Mesothelial cell of epicardium (in vitro differentiated cells): ENCODE results near the gene TOR4A. TPM values are rescaled to one million over a fixed set of nuclear protein-coding genes. Genes with fewer than 3 reads are reported as not detected.

ENCODE experiments used
- DNase-seq, 2 experiments: peaks; one replicate each; pipeline ENCODE4 v3.0.0; 2021; ENCODE audit warnings: low spot score in 2 of 2; ENCODE audit not compliant: unreplicated experiment in 2 of 2
- H3K27ac Mint-ChIP-seq: 2 replicates; pipeline ENCODE4 v1.8.0; 2021; ENCODE audit warnings: mixed read lengths
- H3K27me3 Mint-ChIP-seq: 2 replicates; pipeline ENCODE4 v1.8.0; 2021; ENCODE audit warnings: low read depth, mixed read lengths
- H3K36me3 Mint-ChIP-seq: 2 replicates; pipeline ENCODE4 v1.8.0; 2021; ENCODE audit warnings: mixed read lengths
- H3K4me1 Mint-ChIP-seq: 2 replicates; pipeline ENCODE4 v1.8.0; 2021; ENCODE audit warnings: mixed read lengths
- H3K4me3 Mint-ChIP-seq: 2 replicates; pipeline ENCODE4 v1.8.0; 2021; ENCODE audit warnings: mild to moderate bottlenecking, moderate library complexity, mixed read lengths
- H3K9me3 Mint-ChIP-seq: 2 replicates; pipeline ENCODE4 v1.8.0; 2021; ENCODE audit warnings: mixed read lengths
- CTCF ChIP-seq: fragments of 200-600 bp; sonication (generic); IDR thresholded peaks from one replicate; pipeline ENCODE4 v1.5.0; 2021; ENCODE audit warnings: antibody characterized with exemption; ENCODE audit not compliant: unreplicated experiment
- total RNA-seq: library from RNA; stranded (reverse); gene quantifications from 3 replicates; pipeline ENCODE4 v1.2.1, GENCODE V29; 2021

The TOR4A gene
- total RNA-seq: 5.7 to 6.5 TPM (median 6.5 TPM) in 3 replicates

- DNase-seq: peak in 1 of 2 experiments; percentile 53
- Mint-ChIP-seq H3K9me3 (no peaks in the 10 kb centered on the region), H3K27me3 (peaks cover 9% of the 10 kb centered on the region), H3K27ac (peak within 1 kb of the TSS; percentile 94), H3K4me3 (peak within 1 kb of the TSS; percentile 72), H3K36me3 (no peaks in the 10 kb centered on the region), H3K4me1 (peaks cover 26% of the 10 kb centered on the region)
- no peak for TF ChIP-seq CTCF
Observed at GRCh38 chr9:137277329-137278041, at the start of gene TOR4A. Gene TOR4A (plus strand): TSS chr9:137277726. CDS start chr9:137278690, 964 bp downstream.

DNA sequence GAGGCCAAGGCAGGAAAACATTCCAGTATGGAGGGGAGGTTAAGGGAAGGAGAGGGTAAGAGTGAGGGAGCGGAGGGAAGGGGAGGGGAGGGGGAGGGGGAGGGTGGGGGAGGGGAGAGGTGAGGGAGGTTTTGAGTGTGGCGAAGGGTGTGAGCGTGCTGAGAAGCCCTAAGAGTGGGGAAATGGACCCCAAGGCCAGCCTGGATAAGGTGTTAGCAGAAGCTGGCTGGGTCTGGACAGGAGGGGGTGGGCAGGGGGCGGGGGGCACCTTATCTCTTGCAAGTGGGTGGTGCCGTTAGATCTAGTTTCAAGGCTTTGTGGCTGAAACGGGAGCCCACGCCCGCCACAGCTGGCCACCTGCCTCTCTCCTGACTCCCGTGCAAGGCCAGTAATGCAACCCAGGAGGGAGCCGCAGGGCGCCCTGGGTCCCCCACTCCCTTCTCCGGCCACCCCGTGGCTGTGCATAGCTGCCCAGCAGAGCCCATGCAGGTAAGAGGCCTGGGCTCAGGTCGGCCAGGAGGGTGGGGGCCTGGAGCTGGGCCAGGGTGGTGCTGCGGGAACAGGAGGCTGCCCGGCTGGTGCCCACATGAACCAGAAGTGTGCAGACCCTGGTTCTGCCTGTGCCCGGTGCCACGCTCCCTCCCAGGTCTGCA is 49.5 kb upstream of the TOR4A start:
- DNase-seq: no peak
- Mint-ChIP-seq H3K27me3 (peaks cover 3% of the 10 kb centered on the region), H3K36me3 (no peaks in the 10 kb centered on the region), H3K27ac (peak overlapping the region; percentile 90), H3K4me1 (peaks cover 8% of the 10 kb centered on the region), H3K4me3 (no peak overlapping the region), H3K9me3 (no peaks in the 10 kb centered on the region)
- no peak for TF ChIP-seq CTCF

- Mint-ChIP-seq H3K4me3 (no peak overlapping the region), H3K4me1 (peaks cover 7% of the 10 kb centered on the region), H3K36me3 (no peaks in the 10 kb centered on the region), H3K27me3 (peaks cover 3% of the 10 kb centered on the region), H3K9me3 (no peaks in the 10 kb centered on the region), H3K27ac (no peak overlapping the region)
- no peak for DNase-seq
- TF ChIP-seq CTCF: no peak
Observed at GRCh38 chr9:137228506-137228967, 49.0 kb upstream of the TOR4A start.

- Mint-ChIP-seq H3K9me3 (no peaks in the 10 kb centered on the region), H3K27me3 (peaks cover 3% of the 10 kb centered on the region), H3K36me3 (no peaks in the 10 kb centered on the region), H3K27ac (no peak overlapping the region), H3K4me1 (peaks cover 7% of the 10 kb centered on the region), H3K4me3 (no peak overlapping the region)
- DNase-seq: no peak
- no peak for TF ChIP-seq CTCF
Observed at GRCh38 chr9:137228968-137229896, 48.3 kb upstream of the TOR4A start.

- DNase-seq: no peak
- no peak overlapping the region for H3K4me3 Mint-ChIP-seq
- TF ChIP-seq CTCF: no peak
- no peak overlapping the region for H3K27ac Mint-ChIP-seq
- no peaks in the 10 kb centered on the region for H3K36me3 Mint-ChIP-seq
- H3K9me3 Mint-ChIP-seq: no peaks in the 10 kb centered on the region
- H3K4me1 Mint-ChIP-seq: peaks cover 7% of the 10 kb centered on the region
- peaks cover 3% of the 10 kb centered on the region for H3K27me3 Mint-ChIP-seq
Observed at GRCh38 chr9:137229903-137230704, 47.4 kb upstream of the TOR4A start.
